GM18505 (cell line): Measurements from ENCODE around the gene ZNF19.

Experiments used
- ATAC-seq: cut with Tn5 transposase; IDR thresholded peaks from one replicate; pipeline ENCODE4 v1.9.1; 2021; ENCODE audit not compliant: unreplicated experiment
- POLR2A ChIP-seq: IDR thresholded peaks from 4 replicates; pipeline ENCODE4 v1.6.1; 2011; ENCODE audit warnings: borderline replicate concordance; ENCODE audit not compliant: insufficient read depth, insufficient read length; ENCODE audit errors: extremely low read depth

The ZNF19 gene

DNA sequence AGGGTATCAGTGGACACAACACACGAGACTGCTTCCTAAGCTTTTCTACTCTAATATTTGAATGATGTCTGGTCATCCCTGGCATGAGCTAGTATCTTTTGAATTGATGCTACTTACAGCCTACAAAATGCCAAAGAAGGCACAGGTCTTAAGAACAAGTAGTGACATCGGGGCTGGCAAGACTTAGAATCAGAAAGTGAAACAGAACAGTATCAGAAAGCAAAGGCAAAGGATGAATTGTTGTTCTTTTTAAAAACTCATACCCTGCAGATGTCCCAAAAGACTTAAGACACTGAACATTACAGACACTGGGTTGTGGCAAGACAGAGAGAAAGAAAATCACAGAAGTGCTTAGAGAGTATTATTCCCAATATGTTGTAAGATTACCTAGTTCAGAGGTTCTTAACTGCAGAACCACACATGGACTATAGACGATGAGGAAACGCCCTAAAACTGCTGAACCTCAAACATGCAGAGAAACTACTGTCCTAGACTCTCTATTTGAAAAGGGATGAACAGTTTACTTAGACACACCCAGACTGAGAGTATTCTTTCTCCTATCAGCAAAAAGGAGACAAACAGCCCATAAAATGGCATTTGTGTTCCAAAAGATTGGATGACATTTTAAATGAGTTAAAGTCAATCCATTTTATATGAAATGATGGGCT, 12.5 kb downstream of the ZNF19 start:
- ATAC-seq: no peak
- no peak for TF ChIP-seq POLR2A

DNA sequence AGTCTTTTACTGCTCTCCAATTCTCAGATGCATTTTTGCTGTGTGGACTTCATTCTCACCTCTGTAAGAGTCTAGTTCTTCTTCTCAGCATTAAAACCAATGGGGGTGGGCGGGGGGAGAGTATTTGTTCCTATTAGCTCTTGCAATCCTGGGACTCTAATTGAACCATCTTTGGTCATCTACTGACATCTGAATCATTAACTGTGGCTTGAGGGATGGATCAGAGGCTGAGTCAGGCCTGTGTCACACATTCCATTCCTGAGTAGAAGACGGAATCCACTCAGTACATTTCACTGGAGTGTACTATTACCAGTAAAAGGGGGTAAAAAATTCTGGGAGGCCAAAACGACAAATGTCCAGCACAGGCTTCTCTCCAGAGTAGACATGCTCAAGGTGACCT, 14.3 kb downstream of the ZNF19 start:
- no peak for ATAC-seq
- no peak for TF ChIP-seq POLR2A

DNA sequence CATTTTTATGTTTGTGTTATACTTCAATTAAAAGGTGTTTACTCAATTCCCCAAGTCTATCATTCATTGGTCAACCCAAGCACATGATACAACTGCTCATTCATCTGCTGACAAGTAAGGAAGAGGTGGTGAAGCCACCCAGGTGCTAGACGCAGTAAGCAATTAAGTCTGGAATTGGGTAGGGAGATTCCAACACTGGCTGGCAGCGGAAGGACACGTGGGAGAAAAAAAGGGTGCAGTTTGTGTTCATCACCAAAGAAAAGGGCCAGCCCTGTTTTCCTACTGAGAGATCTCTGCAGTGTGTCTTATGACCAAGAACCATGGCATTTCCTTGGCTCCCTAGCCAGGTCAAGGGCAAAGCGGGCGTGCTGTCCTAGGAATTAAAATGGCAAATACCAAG, 15.2 kb downstream of the ZNF19 start:
- ATAC-seq: no peak
- TF ChIP-seq POLR2A: no peak

DNA sequence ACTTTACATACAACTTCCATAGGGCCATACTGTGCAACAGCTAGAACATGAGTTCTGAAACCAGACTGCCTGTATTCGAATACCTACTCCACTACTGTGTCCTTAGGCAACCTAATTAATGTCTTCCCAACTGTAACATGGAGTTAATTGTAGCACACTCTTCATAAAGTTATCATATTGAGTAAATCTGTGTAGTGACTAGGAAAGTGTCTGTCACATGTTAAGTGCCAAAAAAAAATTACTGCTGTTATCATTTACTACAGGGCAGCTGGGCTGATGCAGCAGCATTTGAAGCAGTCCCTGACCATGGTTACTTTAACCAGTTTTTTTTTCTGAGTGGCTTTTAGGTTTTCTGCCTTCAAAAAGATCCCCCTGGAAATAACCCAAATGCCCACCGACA, 16.2 kb downstream of the ZNF19 start:
- TF ChIP-seq POLR2A: no peak
- ATAC-seq: no peak

DNA sequence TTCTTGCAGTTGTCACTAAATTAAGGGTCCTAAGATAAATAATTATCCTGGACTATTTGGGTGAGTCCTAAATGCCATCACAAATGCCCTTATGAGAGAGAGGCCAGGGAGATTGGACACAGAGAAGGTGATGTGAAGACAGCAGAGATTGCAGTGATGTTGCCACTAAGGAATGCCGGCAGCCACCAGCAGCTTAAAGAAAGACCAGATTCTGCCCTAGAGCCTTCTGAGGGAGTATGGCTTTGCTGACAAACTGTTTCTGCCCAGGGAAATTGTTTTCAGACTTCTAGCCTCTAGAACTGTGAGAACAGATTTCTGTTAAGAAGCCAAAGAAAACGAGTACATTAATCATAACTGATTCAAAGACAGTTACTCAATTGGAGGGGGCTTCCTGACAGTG, 17.1 kb downstream of the ZNF19 start:
- no peak for ATAC-seq
- TF ChIP-seq POLR2A: no peak

DNA sequence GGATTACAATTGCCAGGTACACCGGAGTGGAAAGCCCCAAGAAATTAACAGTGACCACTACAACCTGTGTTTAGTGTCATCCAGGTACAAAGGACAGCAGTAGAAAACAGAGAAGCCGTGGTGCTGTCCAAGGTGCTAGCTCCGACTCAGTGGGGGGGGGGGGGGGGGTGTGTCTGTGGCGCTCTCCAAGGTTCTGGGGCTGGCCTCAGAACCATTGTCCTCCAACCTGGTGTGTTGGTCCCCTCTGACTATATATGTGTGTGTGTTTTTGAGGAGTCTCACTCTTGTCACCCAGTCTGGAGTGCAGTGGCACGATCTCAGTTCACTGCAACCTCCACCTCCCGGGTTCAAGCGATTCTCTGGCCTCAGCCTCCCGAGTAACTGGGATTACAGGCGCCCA, 21.3 kb downstream of the ZNF19 start:
- ATAC-seq: no peak
- no peak for TF ChIP-seq POLR2A

DNA sequence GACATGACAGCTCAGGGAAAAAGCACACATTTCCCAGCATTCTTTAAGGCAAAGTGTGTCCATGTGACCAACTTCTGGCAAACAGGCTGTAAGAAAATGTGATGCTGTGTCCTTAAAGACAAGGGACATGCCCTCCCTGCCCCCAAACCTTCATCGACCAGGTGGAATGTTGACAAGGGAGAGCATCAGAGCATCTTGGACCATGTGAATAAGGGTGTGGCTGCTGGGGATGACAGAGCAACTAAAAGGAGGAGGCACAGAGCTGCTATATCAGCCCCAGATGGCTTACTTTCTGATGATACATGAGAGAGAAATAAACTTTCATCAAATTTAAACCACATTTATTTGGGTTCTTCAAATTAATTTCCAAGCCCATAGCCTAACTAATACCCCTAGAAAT, 24.9 kb downstream of the ZNF19 start:
- no peak for ATAC-seq

DNA sequence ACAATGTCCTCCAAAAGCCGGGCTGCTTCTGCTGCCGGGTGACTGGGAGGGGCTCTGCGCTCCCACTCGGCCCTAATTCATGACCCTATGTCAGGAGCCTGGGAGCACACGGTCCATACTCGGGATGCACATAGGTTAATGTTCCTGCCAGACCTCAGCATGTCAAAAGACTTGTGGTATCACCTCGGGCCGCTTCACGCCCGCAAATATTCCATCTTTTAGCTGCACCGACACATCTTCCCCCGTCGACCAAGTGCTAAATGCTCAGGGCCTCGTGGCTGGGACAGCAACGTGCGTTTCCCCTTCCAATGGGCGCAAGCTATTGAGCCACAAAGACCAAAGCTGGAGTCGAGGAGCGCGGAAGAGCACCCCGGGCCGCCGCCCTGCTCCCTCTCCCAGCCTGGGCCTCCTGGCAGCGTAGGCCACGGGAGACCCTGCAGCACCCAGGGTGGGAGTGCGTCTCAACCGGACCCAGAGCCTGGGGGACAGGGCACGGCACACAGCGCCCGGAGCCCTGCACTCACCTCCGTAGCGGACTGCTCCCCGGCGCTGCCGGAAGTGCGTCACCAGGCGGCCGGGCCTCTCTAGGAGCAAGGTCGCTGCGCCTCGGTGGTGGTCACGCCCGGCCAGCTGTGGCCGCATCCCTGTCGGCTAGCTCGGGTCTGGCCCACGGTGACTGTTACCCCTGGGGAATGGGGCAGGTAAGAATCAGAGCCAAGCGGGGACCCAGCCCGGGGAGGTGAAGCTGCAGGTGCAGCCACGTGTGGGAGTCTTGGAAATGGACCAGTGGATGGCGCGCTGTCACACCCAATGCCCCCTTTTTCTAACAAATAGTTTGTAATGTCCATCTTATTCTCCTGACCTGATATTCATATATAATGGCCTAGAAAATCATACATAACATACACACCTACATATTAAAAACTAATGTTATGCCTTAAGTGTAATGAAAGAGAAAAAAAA, 27.2 kb downstream of the ZNF19 start, which contains the start of gene ZNF23:
ZNF23 (minus strand) TSS at position 562 of the 963 bp plus-strand sequence. CDS start 5,451 bp downstream, outside the sequence.
- peak; percentile 97 for TF ChIP-seq POLR2A
- ATAC-seq: peak; percentile 97

More for the DNA sequence above, 24.9 kb downstream of the ZNF19 start:
- TF ChIP-seq POLR2A: no peak

DNA sequence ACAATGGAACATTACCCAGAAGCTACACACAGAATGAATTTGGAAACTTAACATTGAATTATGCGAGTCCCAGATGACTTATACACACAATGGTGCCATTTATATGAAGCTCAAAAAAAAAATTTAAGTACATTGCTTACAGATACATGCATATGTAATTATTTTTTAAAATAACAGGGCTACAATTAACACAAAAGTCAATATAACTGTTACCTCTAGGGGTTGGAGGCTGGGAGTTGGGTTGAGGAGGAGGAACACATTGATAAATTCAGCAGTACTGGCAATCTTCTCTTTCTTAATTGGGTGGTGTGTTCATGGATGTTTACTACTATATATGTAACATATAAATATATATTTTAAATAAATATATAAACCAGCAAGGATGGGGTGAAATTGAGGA, 28.2 kb downstream of the ZNF19 start:
- no peak for ATAC-seq
- no peak for TF ChIP-seq POLR2A

DNA sequence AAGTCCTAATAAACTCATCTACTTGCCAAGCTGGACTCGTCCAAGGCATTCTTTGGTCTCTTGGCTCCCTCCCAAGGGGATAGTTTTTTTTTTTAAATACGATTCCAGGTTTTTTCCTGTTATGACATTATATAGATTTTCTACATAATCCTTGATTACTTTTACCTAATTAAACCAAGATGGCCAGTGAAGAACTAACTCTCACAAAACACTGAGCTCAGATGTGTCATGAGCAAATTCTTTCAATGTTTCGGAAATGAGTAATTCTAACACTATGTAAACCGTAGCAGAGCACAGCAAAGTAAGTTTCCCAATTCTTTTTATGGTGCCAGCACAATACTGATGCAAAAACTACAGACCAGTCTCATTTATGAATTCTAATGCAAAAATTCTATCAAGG, 28.9 kb downstream of the ZNF19 start:
- no peak for ATAC-seq
- no peak for TF ChIP-seq POLR2A

DNA sequence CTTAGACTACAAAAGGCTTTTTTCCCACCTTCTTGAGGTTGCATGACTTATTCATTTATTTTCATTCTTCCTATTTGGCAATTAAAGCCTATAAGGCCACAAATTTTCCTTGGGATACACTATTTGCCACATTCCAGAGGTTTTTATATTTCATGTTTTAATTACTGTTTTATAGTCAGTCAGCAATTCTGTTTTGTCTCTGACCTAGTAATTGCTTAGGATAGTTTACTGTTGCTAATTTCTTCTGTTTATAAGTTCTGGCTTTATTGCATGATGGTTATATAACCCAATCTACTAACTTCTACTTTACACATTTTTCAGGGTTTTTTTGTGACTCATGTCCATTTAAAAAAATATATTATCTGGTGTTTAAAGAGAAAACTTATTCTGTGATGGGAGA, 29.6 kb downstream of the ZNF19 start:
- no peak for TF ChIP-seq POLR2A
- no peak for ATAC-seq

DNA sequence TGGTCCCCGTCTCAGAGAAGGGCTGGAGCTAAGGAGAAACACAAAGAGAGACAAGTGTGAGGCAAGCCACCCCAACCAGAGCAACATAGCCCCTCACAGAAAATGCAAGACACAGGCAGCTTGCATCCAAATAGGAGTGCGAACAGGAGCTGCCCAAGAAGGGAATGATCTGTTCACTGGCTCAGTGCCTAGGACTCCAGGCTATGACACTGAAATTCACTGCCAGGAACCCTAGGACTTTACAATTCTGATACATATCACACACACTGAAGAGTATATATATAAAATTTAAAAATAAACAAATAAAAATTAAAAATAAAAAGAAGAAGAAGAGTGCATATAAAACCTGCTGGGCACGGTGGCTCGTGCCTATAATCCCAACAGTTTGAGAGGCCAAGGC, 32.3 kb downstream of the ZNF19 start:
- ATAC-seq: no peak

DNA sequence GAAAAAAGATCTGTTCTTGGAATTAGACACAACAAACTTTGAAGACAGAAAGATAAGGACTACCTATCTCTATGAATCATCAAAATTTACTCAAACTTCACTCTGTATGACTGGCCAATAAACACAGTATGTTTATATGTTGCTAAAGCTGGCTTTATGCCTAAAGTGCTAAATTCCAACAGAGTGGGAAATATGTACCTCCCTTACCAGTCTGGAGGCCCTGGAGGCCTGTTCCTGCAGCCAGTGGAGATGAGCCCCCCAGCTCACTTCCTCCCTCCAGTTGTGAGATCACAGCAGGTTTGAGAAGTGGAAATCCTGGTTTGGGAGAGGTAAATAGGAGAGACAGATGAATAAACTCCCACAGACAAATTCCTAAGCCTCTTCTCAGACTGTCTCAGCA, 36.1 kb downstream of the ZNF19 start:
- TF ChIP-seq POLR2A: no peak
- ATAC-seq: no peak

More for the DNA sequence above, 32.3 kb downstream of the ZNF19 start:
- TF ChIP-seq POLR2A: no peak

DNA sequence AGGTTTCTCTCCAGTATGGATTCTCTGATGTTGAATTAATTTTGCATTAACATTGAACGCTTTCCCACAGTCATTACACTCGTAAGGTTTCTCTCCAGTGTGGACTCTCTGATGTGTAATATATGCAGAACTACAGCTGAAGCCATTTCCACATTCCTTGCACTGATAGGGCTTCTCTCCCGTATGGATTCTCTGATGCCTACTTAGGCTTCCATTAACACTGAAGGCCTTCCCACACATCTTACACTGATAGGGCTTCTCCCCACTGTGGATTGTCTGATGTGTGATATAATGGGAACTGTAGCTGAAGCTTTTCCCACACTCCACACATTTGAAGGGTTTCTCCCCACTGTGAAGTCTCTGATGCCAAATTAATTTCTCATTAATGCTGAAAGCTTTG, 40.1 kb downstream of the ZNF19 start:
- no peak for ATAC-seq
- no peak for TF ChIP-seq POLR2A

DNA sequence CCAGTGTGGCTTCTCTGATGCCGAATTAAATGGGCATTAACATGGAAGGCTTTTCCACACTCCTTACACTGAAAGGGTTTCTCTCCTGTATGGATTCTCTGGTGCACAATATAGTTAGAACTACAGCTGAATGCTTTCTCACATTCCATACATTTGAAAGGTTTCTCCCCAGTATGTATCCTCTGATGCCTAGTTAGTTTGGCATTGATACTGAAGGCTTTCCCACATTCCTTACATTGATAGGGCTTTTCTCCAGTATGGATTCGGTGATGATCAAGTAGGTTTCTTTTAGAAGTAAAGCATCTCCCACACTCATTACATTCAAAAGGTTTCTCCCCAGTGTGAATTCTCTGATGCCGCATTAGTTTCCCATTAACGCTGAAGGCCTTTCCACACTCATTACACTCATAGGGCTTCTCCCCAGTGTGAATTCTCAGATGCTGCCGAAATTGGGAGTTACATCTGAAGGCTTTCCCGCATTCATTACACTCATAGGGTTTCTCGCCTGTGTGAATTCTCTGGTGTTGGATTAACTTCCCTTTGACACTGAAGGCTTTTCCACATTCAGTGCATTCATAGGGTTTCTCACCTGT, 40.8 kb downstream of the ZNF19 start:
- no peak for ATAC-seq
- no peak for TF ChIP-seq POLR2A
